C4-2B (cell line): ENCODE data around the gene CEL.
"Not testable (repeated sequence)": the region's sequence is repeated elsewhere in the genome, so short reads cannot be mapped to it uniquely, and the experiment has no call there.

ENCODE experiments used
- H3K27ac ChIP-seq: fragments of 450-650 bp; 2 replicates; pipeline ENCODE4 v1.5.1; 2017
- ZFX ChIP-seq: fragments of 450-650 bp; IDR thresholded peaks from 2 replicates; pipeline ENCODE4 v1.6.1; 2017
- TF ChIP-seq, protein P1 (sequence below): fragments of 450-650 bp; conservative IDR thresholded peaks from 2 replicates; pipeline ENCODE4 v1.5.1; 2017; ENCODE audit warnings: mild to moderate bottlenecking

The CEL gene

DNA sequence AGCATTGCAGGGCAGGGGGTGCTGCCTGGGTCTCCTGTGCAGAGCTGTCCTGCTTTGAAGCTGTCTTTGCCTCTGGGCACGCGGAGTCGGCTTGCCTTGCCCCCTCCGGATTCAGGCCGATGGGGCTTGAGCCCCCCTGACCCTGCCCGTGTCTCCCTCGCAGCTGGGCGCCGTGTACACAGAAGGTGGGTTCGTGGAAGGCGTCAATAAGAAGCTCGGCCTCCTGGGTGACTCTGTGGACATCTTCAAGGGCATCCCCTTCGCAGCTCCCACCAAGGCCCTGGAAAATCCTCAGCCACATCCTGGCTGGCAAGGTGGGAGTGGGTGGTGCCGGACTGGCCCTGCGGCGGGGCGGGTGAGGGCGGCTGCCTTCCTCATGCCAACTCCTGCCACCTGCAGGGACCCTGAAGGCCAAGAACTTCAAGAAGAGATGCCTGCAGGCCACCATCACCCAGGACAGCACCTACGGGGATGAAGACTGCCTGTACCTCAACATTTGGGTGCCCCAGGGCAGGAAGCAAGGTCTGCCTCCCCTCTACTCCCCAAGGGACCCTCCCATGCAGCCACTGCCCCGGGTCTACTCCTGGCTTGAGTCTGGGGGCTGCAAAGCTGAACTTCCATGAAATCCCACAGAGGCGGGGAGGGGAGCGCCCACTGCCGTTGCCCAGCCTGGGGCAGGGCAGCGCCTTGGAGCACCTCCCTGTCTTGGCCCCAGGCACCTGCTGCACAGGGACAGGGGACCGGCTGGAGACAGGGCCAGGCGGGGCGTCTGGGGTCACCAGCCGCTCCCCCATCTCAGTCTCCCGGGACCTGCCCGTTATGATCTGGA, 2.7 kb downstream of the CEL start:
- no peak for TF ChIP-seq ZFX
- TF ChIP-seq, protein P1, sequence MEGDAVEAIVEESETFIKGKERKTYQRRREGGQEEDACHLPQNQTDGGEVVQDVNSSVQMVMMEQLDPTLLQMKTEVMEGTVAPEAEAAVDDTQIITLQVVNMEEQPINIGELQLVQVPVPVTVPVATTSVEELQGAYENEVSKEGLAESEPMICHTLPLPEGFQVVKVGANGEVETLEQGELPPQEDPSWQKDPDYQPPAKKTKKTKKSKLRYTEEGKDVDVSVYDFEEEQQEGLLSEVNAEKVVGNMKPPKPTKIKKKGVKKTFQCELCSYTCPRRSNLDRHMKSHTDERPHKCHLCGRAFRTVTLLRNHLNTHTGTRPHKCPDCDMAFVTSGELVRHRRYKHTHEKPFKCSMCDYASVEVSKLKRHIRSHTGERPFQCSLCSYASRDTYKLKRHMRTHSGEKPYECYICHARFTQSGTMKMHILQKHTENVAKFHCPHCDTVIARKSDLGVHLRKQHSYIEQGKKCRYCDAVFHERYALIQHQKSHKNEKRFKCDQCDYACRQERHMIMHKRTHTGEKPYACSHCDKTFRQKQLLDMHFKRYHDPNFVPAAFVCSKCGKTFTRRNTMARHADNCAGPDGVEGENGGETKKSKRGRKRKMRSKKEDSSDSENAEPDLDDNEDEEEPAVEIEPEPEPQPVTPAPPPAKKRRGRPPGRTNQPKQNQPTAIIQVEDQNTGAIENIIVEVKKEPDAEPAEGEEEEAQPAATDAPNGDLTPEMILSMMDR = no peak
- no peak overlapping the region for H3K27ac ChIP-seq

DNA sequence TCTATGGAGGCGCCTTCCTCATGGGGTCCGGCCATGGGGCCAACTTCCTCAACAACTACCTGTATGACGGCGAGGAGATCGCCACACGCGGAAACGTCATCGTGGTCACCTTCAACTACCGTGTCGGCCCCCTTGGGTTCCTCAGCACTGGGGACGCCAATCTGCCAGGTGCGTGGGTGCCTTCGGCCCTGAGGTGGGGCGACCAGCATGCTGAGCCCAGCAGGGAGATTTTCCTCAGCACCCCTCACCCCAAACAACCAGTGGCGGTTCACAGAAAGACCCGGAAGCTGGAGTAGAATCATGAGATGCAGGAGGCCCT, 3.2 kb downstream of the CEL start:
- H3K27ac ChIP-seq = no peak overlapping the region
- no peak for TF ChIP-seq ZFX
- TF ChIP-seq, protein P1 = no peak

DNA sequence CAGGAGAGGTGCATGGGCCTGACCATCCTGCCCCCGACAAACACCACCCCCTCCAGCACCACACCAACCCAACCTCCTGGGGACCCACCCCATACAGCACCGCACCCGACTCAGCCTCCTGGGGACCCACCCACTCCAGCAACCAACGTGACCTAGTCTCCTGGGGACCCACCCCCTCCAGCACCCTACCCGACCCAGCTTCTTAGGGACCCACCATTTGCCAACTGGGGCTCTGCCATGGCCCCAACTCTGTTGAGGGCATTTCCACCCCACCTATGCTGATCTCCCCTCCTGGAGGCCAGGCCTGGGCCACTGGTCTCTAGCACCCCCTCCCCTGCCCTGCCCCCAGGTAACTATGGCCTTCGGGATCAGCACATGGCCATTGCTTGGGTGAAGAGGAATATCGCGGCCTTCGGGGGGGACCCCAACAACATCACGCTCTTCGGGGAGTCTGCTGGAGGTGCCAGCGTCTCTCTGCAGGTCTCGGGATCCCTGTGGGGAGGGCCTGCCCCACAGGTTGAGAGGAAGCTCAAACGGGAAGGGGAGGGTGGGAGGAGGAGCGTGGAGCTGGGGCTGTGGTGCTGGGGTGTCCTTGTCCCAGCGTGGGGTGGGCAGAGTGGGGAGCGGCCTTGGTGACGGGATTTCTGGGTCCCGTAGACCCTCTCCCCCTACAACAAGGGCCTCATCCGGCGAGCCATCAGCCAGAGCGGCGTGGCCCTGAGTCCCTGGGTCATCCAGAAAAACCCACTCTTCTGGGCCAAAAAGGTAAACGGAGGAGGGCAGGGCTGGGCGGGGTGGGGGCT, 4.6 kb downstream of the CEL start:
- TF ChIP-seq ZFX = no peak
- TF ChIP-seq, protein P1 = no peak
- H3K27ac ChIP-seq = no peak overlapping the region

DNA sequence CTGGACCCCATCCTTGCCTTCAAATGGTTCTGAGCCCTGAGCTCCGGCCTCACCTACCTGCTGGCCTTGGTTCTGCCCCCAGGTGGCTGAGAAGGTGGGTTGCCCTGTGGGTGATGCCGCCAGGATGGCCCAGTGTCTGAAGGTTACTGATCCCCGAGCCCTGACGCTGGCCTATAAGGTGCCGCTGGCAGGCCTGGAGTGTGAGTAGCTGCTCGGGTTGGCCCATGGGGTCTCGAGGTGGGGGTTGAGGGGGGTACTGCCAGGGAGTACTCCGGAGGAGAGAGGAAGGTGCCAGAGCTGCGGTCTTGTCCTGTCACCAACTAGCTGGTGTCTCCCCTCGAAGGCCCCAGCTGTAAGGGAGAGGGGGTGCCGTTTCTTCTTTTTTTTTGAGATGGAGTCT, 5.2 kb downstream of the CEL start:
- TF ChIP-seq, protein P1 = no peak
- TF ChIP-seq ZFX = no peak
- no peak overlapping the region for H3K27ac ChIP-seq

DNA sequence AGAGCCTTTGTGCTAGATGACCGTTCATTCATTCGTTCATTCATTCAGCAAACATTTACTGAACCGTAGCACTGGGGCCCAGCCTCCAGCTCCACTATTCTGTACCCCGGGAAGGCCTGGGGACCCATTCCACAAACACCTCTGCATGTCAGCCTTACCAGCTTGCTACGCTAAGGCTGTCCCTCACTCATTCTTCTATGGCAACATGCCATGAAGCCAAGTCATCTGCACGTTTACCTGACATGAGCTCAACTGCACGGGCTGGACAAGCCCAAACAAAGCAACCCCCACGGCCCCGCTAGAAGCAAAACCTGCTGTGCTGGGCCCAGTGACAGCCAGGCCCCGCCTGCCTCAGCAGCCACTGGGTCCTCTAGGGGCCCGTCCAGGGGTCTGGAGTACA, 6.0 kb downstream of the CEL start:
- TF ChIP-seq, protein P1 = no peak
- TF ChIP-seq ZFX = no peak
- no peak overlapping the region for H3K27ac ChIP-seq

DNA sequence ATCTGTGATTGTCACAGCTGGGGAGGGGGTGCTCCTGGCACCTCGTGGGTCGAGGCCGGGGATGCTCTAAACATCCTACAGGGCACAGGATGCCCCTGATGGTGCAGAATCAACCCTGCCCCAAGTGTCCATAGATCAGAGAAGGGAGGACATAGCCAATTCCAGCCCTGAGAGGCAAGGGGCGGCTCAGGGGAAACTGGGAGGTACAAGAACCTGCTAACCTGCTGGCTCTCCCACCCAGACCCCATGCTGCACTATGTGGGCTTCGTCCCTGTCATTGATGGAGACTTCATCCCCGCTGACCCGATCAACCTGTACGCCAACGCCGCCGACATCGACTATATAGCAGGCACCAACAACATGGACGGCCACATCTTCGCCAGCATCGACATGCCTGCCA, 6.7 kb downstream of the CEL start:
- not testable (repeated sequence) for H3K27ac ChIP-seq

DNA sequence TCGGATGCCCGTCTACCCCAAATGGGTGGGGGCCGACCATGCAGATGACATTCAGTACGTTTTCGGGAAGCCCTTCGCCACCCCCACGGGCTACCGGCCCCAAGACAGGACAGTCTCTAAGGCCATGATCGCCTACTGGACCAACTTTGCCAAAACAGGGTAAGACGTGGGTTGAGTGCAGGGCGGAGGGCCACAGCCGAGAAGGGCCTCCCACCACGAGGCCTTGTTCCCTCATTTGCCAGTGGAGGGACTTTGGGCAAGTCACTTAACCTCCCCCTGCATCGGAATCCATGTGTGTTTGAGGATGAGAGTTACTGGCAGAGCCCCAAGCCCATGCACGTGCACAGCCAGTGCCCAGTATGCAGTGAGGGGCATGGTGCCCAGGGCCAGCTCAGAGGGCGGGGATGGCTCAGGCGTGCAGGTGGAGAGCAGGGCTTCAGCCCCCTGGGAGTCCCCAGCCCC, 8.8 kb downstream of the CEL start:
- H3K27ac ChIP-seq = not testable (repeated sequence)

DNA sequence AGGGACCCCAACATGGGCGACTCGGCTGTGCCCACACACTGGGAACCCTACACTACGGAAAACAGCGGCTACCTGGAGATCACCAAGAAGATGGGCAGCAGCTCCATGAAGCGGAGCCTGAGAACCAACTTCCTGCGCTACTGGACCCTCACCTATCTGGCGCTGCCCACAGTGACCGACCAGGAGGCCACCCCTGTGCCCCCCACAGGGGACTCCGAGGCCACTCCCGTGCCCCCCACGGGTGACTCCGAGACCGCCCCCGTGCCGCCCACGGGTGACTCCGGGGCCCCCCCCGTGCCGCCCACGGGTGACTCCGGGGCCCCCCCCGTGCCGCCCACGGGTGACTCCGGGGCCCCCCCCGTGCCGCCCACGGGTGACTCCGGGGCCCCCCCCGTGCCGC, 9.2 kb downstream of the CEL start:
- H3K27ac ChIP-seq = not testable (repeated sequence)

DNA sequence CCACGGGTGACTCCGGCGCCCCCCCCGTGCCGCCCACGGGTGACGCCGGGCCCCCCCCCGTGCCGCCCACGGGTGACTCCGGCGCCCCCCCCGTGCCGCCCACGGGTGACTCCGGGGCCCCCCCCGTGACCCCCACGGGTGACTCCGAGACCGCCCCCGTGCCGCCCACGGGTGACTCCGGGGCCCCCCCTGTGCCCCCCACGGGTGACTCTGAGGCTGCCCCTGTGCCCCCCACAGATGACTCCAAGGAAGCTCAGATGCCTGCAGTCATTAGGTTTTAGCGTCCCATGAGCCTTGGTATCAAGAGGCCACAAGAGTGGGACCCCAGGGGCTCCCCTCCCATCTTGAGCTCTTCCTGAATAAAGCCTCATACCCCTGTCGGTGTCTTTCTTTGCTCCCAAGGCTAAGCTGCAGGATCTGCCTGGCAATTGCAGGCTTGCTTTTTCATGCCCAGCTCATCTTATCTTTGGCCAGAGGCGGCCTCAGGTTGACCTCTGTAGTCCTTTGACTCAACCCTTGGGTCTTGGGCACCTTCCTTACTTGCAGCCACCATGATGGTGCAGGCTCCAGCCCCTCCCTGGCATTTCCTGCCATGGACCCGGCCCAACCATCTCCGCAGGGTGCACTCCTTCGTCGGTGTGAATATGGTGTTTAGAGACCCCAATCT, 9.8 kb downstream of the CEL start:
- no peak for TF ChIP-seq ZFX
- TF ChIP-seq, protein P1 = no peak
- H3K27ac ChIP-seq = no peak overlapping the region

DNA sequence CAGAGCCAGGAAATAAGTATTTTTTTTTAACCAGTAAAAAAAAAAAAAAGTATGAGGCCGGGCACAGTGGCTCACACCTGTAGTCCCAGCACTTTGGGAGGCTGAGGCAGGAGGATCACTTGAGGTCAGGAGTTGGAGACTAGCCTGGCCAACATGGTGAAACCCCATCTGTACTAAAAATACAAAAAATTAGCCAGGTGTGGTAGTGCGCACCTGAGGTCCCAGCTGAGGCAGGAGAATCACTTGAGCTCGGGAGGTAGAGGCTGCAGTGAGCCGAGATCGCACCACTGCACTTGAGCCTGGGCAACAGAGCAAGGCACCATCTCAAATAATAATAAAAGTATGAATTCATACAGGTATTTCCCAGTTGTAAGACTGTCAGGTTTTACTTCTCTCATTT, 10.4 kb downstream of the CEL start:
- H3K27ac ChIP-seq = not testable (repeated sequence)
